NOMO-1 treated with dmso at 0.1 percent for 144 hours (cell line): Measurements from ENCODE around the gene PHC2.
"Not testable (repeated sequence)": the region's sequence is repeated elsewhere in the genome, so short reads cannot be mapped to it uniquely, and the experiment has no call there.

Source experiments
- DNase-seq: peaks from one replicate; lab custom pipeline; 2025; ENCODE audit not compliant: unreplicated experiment; lab: John Stamatoyannopoulos, UW

PHC2 gene

GRCh38 chr1:33319186-33319948 lies 111.5 kb downstream of the PHC2 start:
- DNase-seq, result no peak

- DNase-seq, result no peak
Observed at GRCh38 chr1:33317946-33318345, 112.9 kb downstream of the PHC2 start.

- DNase-seq, result no peak
Observed at GRCh38 chr1:33317354-33317753, 113.5 kb downstream of the PHC2 start.

GRCh38 chr1:33316601-33317000 lies 114.3 kb downstream of the PHC2 start:
- DNase-seq, result no peak

GRCh38 chr1:33314416-33314815 lies 116.5 kb downstream of the PHC2 start:
- no peak for DNase-seq

- DNase-seq, result no peak
Observed at GRCh38 chr1:33312413-33312749, 118.5 kb downstream of the PHC2 start.

- no peak for DNase-seq
Observed at GRCh38 chr1:33311706-33312412, 119.0 kb downstream of the PHC2 start.

GRCh38 chr1:33310702-33311101 lies 120.2 kb downstream of the PHC2 start:
- DNase-seq, result no peak

GRCh38 chr1:33309351-33309750 lies 121.5 kb downstream of the PHC2 start:
- not testable (repeated sequence) for DNase-seq

- no peak for DNase-seq
Observed at GRCh38 chr1:33307494-33307864, 123.4 kb downstream of the PHC2 start.

- DNase-seq, result no peak
Observed at GRCh38 chr1:33306653-33307493, 124.0 kb downstream of the PHC2 start.

- DNase-seq, result no peak
Observed at GRCh38 chr1:33305816-33306652, 124.9 kb downstream of the PHC2 start.

- no peak for DNase-seq
Observed at GRCh38 chr1:33305016-33305415, 125.9 kb downstream of the PHC2 start.

- DNase-seq, result no peak
Observed at GRCh38 chr1:33302325-33302724, 128.6 kb downstream of the PHC2 start.

GRCh38 chr1:33301273-33301984 lies 129.5 kb downstream of the PHC2 start:
- no peak for DNase-seq

- no peak for DNase-seq
Observed at GRCh38 chr1:33300673-33301072, 130.2 kb downstream of the PHC2 start.

- DNase-seq, result no peak
Observed at GRCh38 chr1:33299461-33300155, 131.3 kb downstream of the PHC2 start.

- DNase-seq, result peak; percentile 20
Observed at GRCh38 chr1:33298623-33299277, 132.1 kb downstream of the PHC2 start.
